Brain microvascular endothelial cell (primary cell): ENCODE measurements around the gene MARCHF7.

Experiments used
- DNase-seq: peaks from one replicate; pipeline ENCODE4 v3.0.0-alpha.2; 2020
- H3K27ac ChIP-seq: fragments of 250-450 bp; sonication (Bioruptor Pico); 2 replicates; pipeline ENCODE4 v1.5.1; 2020; ENCODE audit warnings: mild to moderate bottlenecking, moderate library complexity
- H3K27me3 ChIP-seq: fragments of 250-450 bp; sonication (Bioruptor Pico); replicated peaks from 2 replicates; pipeline ENCODE4 v1.5.1; 2020; ENCODE audit warnings: mild to moderate bottlenecking
- H3K36me3 ChIP-seq: fragments of 250-450 bp; sonication (Bioruptor Pico); replicated peaks from 2 replicates; pipeline ENCODE4 v1.5.1; 2020; ENCODE audit warnings: mild to moderate bottlenecking
- H3K4me3 ChIP-seq: 2 replicates; pipeline ENCODE4 v1.5.1; 2011; ENCODE audit warnings: low read depth, mild to moderate bottlenecking, control low read depth, low read length, moderate library complexity
- CTCF ChIP-seq: IDR thresholded peaks from 2 replicates; pipeline ENCODE4 v1.5.1; 2011; ENCODE audit warnings: low read depth, mild to moderate bottlenecking, moderate library complexity, low read length, control low read depth, inconsistent platforms; ENCODE audit errors: missing control alignments
- in situ Hi-C: cut with HindIII; loops from 2 replicates; pipeline ENCODE4 v1.10.0; 2017; ENCODE audit warnings: low sequenced_read_pairs, low pct_ligation_motif_present

MARCHF7 gene

DNA sequence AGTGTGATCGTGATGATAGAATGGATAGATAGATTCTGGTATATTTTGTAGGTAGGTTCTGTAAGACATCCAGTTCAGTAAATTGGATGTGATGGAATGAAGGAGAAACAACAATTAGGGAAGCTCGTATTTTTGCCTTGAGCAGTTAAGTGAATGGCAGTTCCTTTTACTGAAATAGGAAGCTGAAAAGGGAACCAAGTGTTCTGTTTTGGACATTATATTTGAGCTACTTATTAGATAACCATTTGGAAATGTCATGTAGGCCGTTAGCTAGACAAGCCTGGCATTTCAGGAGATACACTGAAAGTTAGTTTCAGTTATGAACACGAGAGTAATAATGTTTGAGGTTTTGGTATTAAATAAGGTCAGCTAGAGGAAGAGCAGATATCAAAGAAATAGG lies 41.5 kb downstream of the MARCHF7 start:
- H3K27me3 ChIP-seq = no peaks in the 10 kb centered on the region
- H3K36me3 ChIP-seq = peaks cover 50% of the 10 kb centered on the region
- H3K4me3 ChIP-seq = no peak overlapping the region
- no peak overlapping the region for H3K27ac ChIP-seq
- DNase-seq = no peak
- in situ Hi-C loops = no loop called here
- no peak for TF ChIP-seq CTCF

GRCh38 chr2:159755014-159755413 lies 42.7 kb downstream of the MARCHF7 start:
- no peak for DNase-seq
- Histone ChIP-seq H3K4me3 (no peak overlapping the region), H3K27ac (no peak overlapping the region), H3K36me3 (peaks cover 51% of the 10 kb centered on the region), H3K27me3 (no peaks in the 10 kb centered on the region)
- no peak for TF ChIP-seq CTCF
- in situ Hi-C loops = no loop called here

GRCh38 chr2:159755788-159756187 lies 43.5 kb downstream of the MARCHF7 start:
- TF ChIP-seq CTCF = peak; percentile 67
- DNase-seq = peak; percentile 33
- in situ Hi-C loops = no loop called here
- peaks cover 52% of the 10 kb centered on the region for H3K36me3 ChIP-seq
- H3K4me3 ChIP-seq = no peak overlapping the region
- no peaks in the 10 kb centered on the region for H3K27me3 ChIP-seq
- peak overlapping the region; percentile 11 for H3K27ac ChIP-seq

- H3K36me3 ChIP-seq = peaks cover 52% of the 10 kb centered on the region
- H3K4me3 ChIP-seq = no peak overlapping the region
- H3K27me3 ChIP-seq = no peaks in the 10 kb centered on the region
- no peak for TF ChIP-seq CTCF
- DNase-seq = no peak
- in situ Hi-C loops = no loop called here
- no peak overlapping the region for H3K27ac ChIP-seq
These were observed 45.9 kb downstream of the MARCHF7 start for GRCh38 chr2:159758239-159758638.

DNA sequence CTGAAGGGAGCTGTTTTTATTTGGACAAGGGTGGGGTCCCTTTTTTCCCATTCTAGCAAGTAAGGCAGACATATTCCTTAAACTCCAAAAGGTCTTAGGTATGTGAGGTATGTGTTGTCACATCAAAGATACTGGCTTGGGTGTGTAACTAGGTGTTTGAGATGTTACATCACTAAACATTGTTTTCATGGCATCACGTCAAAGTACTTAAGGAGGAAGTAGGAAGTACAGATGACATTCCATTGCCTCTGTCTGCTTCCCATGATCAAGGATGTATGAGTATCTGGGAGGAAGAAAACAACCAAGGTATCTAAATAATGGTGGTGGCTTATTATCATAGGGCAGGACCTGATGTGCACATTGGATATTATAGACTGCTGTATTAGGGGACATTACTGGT lies 46.4 kb downstream of the MARCHF7 start:
- TF ChIP-seq CTCF = no peak

GRCh38 chr2:159759577-159759976 lies 47.3 kb downstream of the MARCHF7 start:
- in situ Hi-C loops = no loop called here
- H3K4me3 ChIP-seq = no peak overlapping the region
- TF ChIP-seq CTCF = no peak
- no peak for DNase-seq
- H3K27ac ChIP-seq = no peak overlapping the region
- H3K36me3 ChIP-seq = peaks cover 49% of the 10 kb centered on the region
- no peaks in the 10 kb centered on the region for H3K27me3 ChIP-seq

More for the DNA sequence above, 46.4 kb downstream of the MARCHF7 start:
- Histone ChIP-seq H3K27ac (no peak overlapping the region), H3K36me3 (peaks cover 52% of the 10 kb centered on the region), H3K4me3 (no peak overlapping the region), H3K27me3 (no peaks in the 10 kb centered on the region)
- DNase-seq = no peak
- in situ Hi-C loops = no loop called here
